Activated CD8-positive, alpha-beta memory T cell treated with anti-CD3 and anti-CD28 coated beads, Interleukin-2, amount 50 U/mL, for 1 hour (primary cell): ENCODE data around the gene BAMBI.

Source experiments
- DNase-seq: peaks from one replicate; pipeline ENCODE4 v3.0.0-alpha.2; 2020; ENCODE audit errors: extremely low read depth

The BAMBI gene

DNA sequence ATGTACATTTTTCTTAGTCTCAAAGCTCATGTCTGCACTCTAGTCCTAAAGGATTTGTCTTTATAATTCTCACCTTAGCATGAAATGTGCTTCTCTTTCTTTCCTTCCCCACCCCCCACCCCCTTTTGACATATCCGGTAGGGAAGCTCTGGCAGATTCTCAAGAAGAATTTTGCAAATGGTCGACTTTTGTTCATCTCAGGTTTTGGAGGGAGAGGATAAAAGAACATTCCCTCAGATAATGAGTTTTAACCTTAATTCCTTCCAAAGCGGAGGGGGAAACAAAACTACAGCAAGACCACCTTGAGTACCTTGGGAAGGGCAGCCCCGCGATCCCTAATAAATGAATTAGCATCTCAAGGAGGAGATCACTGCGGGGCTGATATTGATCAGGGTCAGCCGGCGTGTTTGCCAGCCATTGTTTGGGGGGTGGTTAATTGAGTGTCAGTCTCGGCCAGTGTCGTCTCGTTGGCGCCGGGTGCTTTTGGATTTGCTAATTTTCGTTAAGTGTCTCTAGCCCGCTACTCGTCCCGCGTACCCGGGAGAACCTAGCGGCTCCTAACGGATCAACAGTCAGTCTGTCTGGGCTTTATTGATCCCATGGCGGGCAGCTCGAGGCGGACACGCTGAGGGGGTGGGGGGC is 874 bp upstream of the BAMBI start:
- no peak for DNase-seq

DNA sequence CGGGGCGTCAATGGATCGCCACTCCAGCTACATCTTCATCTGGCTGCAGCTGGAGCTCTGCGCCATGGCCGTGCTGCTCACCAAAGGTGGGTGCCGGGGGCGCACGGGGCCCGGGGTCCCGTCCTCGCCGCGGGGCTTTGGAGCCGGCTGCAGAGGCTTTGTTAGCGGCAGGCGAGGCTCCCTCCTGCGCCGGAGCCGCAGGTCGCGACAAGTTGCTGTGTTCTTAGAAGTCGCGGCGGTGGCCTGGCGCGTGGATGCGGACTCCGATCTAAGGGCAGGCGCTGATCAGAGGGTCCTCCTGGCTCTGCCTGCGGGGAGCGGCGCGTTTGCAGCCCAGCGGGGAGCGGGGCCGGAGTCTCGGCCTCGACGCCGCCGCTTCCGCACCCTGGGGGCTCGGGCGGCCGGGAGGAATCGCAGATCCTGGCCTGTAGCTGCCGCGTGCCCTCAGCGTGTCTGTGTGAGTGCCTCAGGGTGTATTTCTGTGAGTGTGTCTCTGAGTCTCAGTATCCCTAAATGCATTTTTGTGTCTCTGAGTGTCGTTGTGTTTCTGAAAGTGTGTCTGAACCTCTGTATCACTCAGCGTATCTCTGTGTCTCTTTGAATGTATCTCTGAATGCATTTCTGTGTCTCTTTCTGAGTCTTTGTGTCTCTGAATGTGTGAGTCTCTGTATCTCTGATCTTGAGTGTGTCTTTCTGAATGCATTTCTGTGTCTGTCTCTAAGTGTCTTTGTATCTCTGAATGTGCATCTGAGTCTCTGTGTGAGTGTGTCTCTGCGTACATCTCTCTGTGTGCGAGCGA is 766 bp downstream of the BAMBI start:
- no peak for DNase-seq

DNA sequence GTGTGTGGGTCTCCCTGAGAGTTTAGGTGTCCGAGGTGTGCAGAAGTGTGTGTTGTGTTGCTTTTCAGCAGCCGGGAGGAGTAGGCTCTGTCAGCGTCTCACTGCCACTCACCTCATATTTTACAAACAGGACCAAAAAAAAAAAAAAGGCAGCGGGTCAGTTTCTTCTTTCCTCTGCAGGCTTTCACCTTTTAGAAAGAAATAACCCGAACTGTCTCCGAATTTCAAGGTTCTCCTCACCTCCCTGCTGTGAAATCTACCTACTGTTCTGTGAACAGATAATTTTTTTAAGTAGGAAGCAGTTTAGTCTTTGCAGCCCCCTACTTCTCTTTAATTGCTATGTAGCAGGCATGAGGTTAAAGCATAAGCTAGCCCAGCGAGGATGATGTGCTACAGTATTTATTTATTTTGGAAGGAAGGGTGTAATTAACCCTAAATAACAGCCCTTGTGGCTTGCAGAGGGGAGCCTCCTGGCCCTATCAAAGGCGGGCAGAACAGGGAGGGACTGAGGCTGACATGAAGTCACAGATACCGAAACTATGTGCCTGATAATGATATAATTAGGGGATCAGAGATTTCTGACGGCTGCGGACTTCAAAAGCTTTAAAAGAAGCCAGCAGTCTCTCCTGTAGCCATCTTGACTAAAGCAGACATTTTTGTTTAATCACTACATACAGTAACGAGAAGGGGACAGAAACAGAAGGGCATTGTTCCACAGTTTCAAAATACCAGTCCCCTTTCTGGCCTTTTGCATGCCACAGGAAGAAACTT is 1.6 kb downstream of the BAMBI start:
- no peak for DNase-seq

DNA sequence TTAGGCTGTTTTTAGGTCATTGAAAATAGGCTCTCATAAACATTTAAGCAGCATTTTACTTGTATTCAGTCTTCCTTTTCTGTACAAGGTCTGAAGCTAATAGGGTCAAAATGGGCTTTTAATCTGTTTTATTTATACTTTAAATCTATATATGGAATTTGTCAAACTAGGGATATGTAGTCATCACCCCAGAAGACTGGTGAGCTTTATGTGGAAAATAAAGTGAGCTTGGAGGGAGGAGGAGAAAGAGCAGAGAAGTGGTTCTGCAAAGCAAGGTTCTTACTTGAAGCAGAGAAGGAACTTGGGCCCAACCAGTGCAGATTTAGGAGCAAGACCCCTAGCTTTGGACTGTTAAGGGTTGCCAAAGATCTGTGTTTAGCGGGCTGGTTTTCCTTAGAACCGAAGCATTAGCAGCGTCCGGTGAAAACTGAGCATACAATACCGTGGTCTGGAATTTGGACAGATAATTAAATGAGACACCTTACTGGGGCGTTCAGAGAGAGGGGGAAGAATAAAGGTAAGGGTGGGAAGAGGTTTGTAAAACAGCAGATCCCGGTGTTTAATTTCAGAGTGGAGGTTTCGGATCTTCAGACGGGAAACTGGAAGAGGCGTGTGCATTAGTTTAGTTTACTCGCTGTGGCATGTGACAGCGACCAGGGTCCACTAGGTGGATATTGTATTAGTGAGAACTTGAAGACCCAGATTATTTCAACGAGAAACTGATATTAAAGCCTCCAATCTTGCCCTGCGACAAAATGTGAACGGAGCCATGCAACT is 2.4 kb downstream of the BAMBI start:
- no peak for DNase-seq

DNA sequence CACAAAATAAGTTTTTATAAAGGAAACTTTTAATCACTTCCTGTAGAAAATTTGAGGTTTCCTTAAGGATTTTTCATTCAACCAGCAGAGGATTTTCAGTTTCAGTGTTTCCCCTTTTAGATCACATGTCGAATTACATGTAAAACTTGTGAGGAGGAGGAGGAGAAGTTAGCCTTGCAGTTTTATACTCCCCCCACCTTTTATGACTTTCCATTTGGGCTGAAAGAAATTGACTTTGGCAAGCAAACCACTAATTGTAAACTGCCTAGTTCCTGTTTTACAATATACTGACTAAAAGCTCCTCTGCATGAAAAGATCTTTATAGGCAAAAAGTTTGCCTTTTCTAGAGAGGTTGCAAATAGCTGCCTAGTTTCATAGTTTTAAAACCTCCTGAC is 3.0 kb downstream of the BAMBI start:
- no peak for DNase-seq

DNA sequence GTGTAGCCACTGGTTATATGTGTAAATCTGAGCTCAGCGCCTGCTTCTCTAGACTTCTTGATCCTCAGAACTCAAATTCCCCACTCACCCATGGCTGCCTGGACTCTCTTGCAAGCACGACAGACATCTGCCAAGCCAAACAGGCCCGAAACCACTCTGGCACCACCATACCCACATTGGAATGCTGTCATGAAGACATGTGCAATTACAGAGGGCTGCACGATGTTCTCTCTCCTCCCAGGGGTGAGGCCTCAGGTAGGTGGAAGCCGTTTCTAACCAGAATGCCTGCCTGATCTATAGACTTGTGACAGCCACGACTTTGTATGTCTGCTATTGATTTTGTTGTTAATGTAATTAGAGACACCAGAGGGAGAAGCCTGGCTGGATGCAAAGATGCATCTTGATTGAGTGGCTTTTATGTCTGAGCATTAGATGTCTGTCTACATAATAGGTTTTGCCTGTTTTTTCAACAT is 4.0 kb downstream of the BAMBI start:
- DNase-seq, result no peak

DNA sequence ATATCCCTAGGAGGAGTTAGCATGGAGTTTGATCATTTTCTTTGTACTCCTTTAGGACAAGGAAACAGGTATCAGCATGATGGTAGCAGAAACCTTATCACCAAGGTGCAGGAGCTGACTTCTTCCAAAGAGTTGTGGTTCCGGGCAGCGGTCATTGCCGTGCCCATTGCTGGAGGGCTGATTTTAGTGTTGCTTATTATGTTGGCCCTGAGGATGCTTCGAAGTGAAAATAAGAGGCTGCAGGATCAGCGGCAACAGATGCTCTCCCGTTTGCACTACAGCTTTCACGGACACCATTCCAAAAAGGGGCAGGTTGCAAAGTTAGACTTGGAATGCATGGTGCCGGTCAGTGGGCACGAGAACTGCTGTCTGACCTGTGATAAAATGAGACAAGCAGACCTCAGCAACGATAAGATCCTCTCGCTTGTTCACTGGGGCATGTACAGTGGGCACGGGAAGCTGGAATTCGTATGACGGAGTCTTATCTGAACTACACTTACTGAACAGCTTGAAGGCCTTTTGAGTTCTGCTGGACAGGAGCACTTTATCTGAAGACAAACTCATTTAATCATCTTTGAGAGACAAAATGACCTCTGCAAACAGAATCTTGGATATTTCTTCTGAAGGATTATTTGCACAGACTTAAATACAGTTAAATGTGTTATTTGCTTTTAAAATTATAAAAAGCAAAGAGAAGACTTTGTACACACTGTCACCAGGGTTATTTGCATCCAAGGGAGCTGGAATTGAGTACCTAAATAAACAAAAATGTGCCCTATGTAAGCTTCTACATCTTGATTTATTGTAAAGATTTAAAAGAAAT is 4.8 kb downstream of the BAMBI start:
- no peak for DNase-seq

DNA sequence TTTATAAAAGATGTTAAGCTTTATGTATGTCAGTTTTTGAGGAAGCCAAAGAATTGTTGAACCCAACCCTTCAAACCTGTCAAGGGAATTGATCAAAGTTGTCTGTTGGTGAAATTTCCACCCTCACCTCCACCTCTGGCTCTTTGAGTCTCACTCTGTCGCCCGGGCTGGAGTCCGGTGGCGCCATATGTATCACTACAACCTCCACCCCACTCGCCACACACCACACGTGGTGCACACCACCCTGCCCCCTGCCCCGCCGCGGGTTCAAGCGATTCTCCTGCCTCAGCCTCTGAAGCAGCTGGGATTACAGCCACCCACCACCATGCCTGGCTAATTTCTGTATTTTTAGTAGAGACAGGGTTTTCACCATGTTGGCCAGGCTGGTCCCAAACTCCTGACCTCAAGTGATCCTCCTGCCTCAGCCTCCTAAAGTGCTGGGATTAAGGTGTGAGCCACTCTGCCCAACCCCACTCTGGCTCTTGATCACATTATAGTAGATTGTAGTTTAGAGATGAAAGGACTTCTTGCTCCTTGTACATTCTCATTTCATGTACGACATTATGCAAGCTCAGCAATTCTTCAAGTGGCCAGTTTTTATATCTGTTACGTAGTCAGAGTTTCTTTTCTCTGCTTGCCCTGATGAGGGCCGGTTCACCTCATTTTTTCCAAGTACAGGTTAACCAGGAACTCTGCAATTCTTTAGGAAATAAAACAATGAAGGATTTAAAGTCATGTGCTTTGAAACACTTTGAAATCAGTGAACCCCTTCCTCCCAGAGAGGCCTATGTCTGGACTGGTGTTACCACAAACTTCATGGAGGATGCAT is 7.0 kb downstream of the BAMBI start:
- no peak for DNase-seq

DNA sequence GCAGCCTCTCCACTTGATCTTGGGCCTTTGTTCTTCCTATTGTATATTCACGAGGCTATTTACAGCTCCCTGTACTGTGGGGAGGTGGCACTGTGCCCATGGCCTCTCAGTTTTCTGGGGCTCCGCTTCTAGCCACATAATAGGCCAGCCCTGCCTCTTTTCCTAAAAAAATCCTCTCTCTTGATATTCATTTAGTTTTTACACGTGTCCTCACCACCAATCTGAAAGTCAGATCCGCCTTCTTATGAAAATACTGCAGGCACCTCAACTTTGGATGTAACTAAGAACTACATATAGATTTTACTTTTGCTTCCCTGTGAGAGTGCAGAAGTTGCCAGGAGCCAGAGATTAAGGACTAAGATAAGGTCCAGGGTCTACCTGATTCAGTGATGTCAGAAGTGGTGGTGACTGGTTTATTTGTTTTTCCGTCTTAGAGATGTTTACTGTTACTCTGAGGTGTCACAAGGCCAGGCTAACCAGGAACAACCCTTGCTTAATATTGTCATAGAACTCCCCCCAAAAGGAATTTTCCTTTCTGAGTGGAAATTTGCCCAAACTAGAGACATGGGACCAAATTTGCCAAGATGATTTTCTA is 7.8 kb downstream of the BAMBI start:
- no peak for DNase-seq

DNA sequence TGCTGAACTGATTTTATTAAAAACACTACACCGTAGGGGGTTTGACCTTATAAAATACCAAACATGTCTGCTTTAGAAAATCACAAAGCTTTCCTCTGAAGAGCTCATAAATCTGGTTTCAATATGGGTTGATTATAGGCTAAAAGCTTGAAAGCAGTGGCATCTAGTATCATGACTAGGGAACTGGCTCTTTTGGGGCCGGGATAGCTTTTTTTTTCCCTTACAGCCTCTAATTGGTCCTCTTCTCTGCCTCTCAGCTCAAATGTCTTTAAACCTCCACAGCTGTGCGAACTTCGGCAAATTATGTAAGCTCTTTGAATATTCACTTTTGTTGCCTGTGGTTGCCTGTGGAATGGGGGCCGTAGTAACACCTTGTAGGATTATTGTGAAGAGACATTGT is 8.4 kb downstream of the BAMBI start:
- no peak for DNase-seq

DNA sequence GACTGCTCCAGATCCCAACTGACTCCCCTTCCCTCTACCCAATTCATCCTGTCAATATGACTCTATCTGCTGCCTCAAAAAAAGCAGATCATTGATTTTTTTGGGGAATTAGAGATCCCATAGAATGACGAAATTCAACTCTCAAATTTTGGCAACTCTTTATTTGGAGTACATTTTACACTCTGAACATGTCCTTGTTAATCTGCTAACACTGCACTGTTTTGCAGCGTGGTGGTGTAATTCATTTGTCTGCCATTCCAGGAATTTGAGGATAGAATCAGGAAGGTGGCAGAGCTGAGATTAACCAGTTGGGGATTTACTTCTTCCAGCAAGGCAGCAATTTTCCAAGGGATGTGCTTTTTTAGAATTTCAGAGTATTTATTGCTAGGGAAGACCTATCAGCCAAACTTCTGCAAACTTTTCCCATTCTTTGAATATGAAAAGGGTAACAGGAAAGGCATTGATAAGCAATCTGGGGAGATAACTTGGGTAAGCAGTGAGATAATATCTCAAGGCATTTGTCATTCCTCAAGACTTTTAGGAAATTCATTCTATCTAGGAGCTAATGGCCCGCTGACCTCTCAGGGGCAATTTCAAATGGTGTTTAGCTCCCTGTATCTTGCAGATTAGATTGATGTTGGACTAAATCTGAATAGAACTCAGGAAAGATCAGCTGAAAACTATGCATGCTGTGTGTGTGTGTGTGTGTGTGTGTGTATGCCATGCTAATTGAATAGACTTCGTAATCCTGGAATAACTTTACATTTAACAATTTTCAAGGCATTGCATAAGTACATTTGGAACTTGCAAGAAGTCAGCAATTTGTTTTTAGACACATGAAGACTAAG is 9.7 kb downstream of the BAMBI start:
- DNase-seq, result no peak

DNA sequence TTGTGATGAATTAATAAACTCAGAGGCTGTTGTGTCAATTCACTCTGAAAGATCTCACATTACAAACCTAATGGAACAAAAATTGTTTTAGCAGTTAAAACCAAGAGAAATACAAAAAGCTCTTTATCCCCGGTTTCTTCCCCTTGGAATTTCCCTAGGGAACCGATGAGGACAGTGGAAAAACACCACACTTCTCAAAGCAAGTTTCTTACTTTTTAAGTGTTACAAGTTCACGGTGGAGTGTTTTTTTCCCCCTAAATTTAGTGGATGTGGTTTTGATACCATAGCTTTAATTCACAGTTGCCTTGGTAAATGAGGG is 10.3 kb downstream of the BAMBI start:
- DNase-seq, result no peak

DNA sequence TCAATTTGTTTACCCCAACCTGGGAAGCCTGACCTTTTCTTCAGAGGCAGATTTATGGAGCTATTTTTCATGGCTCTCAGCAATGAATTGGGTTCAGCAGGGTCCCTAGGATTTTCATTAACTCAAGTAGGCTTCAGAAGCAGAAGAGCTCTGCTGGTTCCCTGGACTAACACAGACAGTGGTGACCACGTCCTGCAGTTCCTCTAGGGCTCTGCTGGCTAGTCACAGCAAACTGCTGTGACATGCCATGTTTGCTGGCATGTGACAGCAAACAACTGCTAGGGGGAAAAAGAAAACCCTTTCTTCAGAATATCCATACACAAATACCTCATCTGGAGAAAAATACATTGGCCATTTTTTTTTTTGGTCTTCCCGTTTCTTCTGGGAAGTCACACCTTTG is 13.2 kb downstream of the BAMBI start:
- DNase-seq, result no peak

DNA sequence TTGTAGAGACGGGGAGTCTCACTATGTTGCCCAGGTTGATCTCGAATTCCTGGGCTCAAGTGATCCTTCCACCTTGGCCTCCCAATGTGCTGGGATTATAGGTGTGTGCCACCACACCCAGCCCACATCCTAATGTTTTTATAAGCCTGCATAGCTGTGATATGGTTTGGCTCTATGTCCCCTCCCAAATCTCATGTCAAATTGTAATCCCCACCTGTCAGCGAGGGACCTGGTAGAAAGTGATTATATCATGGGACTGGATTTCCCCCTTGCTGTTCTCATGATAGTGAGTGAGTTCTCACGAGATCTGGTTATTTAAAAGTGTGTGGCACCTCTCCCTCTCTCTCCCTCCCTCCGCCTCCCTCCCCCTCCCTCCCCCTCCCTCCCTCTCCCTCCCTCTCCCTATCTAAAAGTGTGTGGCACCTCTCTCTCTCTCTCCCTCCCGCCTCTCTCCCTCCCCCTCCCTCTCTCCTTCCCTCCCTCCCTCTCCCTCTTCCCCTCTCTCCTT is 13.9 kb downstream of the BAMBI start:
- no peak for DNase-seq

DNA sequence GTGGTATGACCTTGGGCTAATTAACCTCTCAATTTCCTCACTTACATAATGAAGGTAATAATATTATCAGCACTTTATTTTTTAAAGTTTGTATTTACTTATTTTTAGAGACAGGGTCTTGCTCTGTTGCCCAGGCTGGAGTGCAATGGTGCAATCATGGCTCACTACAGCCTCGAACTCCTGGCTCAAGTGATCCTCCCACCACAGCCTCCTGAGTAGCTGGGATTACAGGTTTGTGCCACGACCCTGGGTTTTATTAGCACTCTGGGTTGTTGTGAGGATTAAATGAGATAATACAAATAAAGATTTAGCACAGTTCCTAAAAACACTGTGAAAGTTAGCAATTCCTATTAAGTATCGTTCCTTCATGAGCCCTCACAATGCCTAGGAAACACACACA is 14.7 kb downstream of the BAMBI start:
- DNase-seq, result no peak

DNA sequence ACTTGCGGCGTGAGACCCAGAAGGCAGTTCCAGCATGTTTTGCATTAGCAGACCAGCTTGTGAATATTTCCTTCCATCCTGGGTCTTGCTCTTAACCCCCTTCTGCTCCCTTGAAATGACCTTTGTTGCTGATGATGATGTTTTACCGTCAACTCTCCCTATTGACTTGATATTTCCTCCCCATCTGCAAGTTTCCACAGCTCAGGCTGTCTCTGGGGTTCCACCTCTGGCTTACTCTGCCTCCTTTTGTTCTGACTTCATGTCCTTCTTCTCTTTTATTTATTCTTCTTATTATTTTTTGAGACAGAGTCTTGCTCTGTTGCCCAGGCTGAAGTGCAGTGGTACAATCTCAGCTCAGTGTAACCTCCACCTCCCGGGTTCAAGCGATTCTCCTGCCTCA is 17.2 kb downstream of the BAMBI start:
- no peak for DNase-seq

DNA sequence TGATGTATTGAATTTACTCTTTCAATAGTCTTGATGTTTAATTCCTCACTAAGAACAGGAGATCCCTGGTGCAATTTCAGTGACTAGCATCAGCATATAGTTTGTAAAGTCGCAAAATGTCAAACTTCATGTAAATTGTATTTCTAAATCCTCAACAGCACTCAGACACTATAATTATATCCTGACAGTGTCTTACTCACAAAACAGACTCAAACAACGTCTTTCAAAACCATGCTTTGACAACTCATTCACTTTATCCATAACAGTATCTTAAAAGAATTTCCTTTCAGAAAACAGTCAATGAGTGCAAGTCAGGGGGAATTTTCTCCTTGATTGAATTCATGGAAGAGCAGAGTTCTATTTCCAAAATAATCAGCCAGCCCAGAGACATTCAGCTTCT is 20.8 kb downstream of the BAMBI start:
- DNase-seq, result no peak

DNA sequence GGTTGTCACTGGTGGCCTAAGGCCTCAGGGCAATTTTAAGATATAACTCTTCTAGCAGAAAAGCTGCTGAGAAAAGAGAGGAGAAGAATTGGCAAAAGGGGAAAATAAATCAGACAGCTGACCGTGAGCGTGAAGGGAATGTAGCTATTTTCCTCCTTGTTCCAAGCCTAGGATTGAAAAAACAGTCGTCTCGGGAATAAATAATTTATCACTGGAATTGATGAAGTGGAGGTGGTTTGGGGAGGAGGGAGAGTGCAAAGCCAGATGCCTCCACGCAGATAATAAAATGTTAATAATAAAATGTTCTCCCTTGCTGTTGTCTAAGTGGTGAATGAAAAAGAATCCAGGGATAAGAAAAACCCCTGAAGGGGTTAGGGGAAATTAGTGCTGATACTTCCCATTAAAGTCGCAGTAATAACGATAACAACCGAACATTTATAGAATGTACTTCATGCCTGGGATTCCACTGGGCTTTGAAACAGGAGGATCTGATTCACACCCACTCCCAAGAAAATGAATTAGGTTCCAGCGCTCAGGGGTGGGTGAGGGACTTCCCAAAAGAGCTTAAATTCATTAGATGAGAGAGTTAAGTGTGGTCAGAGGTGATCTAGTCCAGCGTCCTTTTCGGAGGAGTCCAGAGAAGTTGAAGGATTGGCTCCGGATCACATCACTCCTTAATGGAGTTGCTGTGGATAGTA is 27.3 kb downstream of the BAMBI start:
- no peak for DNase-seq
